ENCODE measurements around the gene AKAP3. TPM values are rescaled to one million over a fixed set of nuclear protein-coding genes. Genes with fewer than 3 reads are reported as not detected.

The AKAP3 gene
- total RNA-seq, 4 donors from 2014 or later: 1.6 to 1.8 TPM; not detected in 2

- H3K36me3 ChIP-seq: peaks cover 0 to 2% (median 0%) of the 10 kb centered on the region in 4 donors
- in situ Hi-C loops (cut with MboI; ENCODE audit: low pct_ligation_motif_present in 1 of 4, low pct_unique_long_range_greater_than_20kb in 1 of 4, low sequenced_read_pairs in 3 of 4) (no loop called here), intact Hi-C loops (cut with DNase I; ENCODE audit: low total_unique reads) (no loop called here)
- no peaks in the 10 kb centered on the region for H3K27me3 ChIP-seq
- no peaks in the 10 kb centered on the region for H3K9me3 ChIP-seq
- WGBS, 2 donors (ENCODE audit: low coverage in 1 of 2): 0 to 6% methylated on average over 6 of the region's 6 CpGs
- peak overlapping the region; percentile 61 to 83 (median 67) for H3K4me3 ChIP-seq
- DNase-seq: no peak
- H3K4me1 ChIP-seq: peaks cover 10 to 49% (median 25%) of the 10 kb centered on the region in 4 donors
- H3K27ac ChIP-seq: peak overlapping the region; percentile 87 to 96 (median 91)
- no peak for TF ChIP-seq POLR2AphosphoS5 (IDR thresholded peaks at IDR 0.05)
- no peak for TF ChIP-seq CTCF (IDR thresholded peaks at IDR 0.05)
- TF ChIP-seq POLR2A (IDR thresholded peaks at IDR 0.05): no peak
These were observed 459 bp upstream of the AKAP3 start for GRCh38 chr12:4649358-4649661.

GRCh38 chr12:4648104-4648500, 749 bp downstream of the AKAP3 start:
- peak overlapping the region; percentile 87 to 96 (median 91) for H3K27ac ChIP-seq
- peak overlapping the region; percentile 61 to 83 (median 67) for H3K4me3 ChIP-seq
- no peaks in the 10 kb centered on the region for H3K27me3 ChIP-seq
- peaks cover 10 to 45% (median 23%) of the 10 kb centered on the region in 4 donors for H3K4me1 ChIP-seq
- no peaks in the 10 kb centered on the region for H3K9me3 ChIP-seq
- no peaks in the 10 kb centered on the region for H3K36me3 ChIP-seq
- in situ Hi-C loops (cut with MboI; ENCODE audit: low pct_ligation_motif_present in 1 of 4, low pct_unique_long_range_greater_than_20kb in 1 of 4, low sequenced_read_pairs in 3 of 4) (no loop called here), intact Hi-C loops (cut with DNase I; ENCODE audit: low total_unique reads) (no loop called here)
- TF ChIP-seq CTCF (IDR thresholded peaks at IDR 0.05): no peak
- TF ChIP-seq POLR2A (IDR thresholded peaks at IDR 0.05): no peak
- no peak for TF ChIP-seq POLR2AphosphoS5 (IDR thresholded peaks at IDR 0.05)
- TF ChIP-seq EP300 (IDR thresholded peaks at IDR 0.05; ENCODE audit: low read depth): no peak
- DNase-seq: no peak
- WGBS, 2 donors (ENCODE audit: low coverage in 1 of 2): 0 to 21% methylated on average over 3 to 4 of the region's 4 CpGs

GRCh38 chr12:4645023-4645422, 3.8 kb downstream of the AKAP3 start:
- Histone ChIP-seq H3K27ac (no peak overlapping the region), H3K4me1 (peaks cover 3 to 16% (median 13%) of the 10 kb centered on the region in 4 donors), H3K36me3 (no peaks in the 10 kb centered on the region), H3K4me3 (no peak overlapping the region), H3K9me3 (no peaks in the 10 kb centered on the region), H3K27me3 (no peaks in the 10 kb centered on the region)
- intact Hi-C loops (cut with DNase I; ENCODE audit: low total_unique reads): no loop called here
- in situ Hi-C loops (cut with MboI; ENCODE audit: low pct_ligation_motif_present in 1 of 4, low pct_unique_long_range_greater_than_20kb in 1 of 4, low sequenced_read_pairs in 3 of 4): no loop called here
- WGBS, 2 donors (ENCODE audit: low coverage in 1 of 2): 93% methylated on average over 1 of the region's 1 CpG; no CpG with 5 or more reads in 1 of the 2 donors
- no peak for DNase-seq
- no peak for TF ChIP-seq CTCF (IDR thresholded peaks at IDR 0.05)
- no peak for TF ChIP-seq POLR2AphosphoS5 (IDR thresholded peaks at IDR 0.05)
- no peak for TF ChIP-seq POLR2A (IDR thresholded peaks at IDR 0.05)
- TF ChIP-seq EP300 (IDR thresholded peaks at IDR 0.05; ENCODE audit: low read depth): no peak

- Histone ChIP-seq H3K4me3 (no peak overlapping the region), H3K27me3 (no peaks in the 10 kb centered on the region), H3K27ac (no peak overlapping the region), H3K36me3 (no peaks in the 10 kb centered on the region), H3K9me3 (no peaks in the 10 kb centered on the region), H3K4me1 (peaks cover 0 to 10% (median 9%) of the 10 kb centered on the region in 4 donors)
- TF ChIP-seq CTCF (IDR thresholded peaks at IDR 0.05): no peak
- no peak for TF ChIP-seq POLR2A (IDR thresholded peaks at IDR 0.05)
- no peak for TF ChIP-seq POLR2AphosphoS5 (IDR thresholded peaks at IDR 0.05)
- TF ChIP-seq EP300 (IDR thresholded peaks at IDR 0.05; ENCODE audit: low read depth): no peak
- in situ Hi-C loops (cut with MboI; ENCODE audit: low pct_ligation_motif_present in 1 of 4, low pct_unique_long_range_greater_than_20kb in 1 of 4, low sequenced_read_pairs in 3 of 4): no loop called here
- intact Hi-C loops (cut with DNase I; ENCODE audit: low total_unique reads): no loop called here
- no peak for DNase-seq
- WGBS, 2 donors (ENCODE audit: low coverage in 1 of 2): 69 to 78% methylated on average over 3 to 6 of the region's 6 CpGs
These were observed 5.1 kb downstream of the AKAP3 start for GRCh38 chr12:4643747-4644146.
